Measurements from ENCODE around the gene NRN1L. TPM values are rescaled to one million over a fixed set of nuclear protein-coding genes. Genes with fewer than 3 reads are reported as not detected.

NRN1L gene
- total RNA-seq, 1 donor from 2014 or later = not detected

DNA sequence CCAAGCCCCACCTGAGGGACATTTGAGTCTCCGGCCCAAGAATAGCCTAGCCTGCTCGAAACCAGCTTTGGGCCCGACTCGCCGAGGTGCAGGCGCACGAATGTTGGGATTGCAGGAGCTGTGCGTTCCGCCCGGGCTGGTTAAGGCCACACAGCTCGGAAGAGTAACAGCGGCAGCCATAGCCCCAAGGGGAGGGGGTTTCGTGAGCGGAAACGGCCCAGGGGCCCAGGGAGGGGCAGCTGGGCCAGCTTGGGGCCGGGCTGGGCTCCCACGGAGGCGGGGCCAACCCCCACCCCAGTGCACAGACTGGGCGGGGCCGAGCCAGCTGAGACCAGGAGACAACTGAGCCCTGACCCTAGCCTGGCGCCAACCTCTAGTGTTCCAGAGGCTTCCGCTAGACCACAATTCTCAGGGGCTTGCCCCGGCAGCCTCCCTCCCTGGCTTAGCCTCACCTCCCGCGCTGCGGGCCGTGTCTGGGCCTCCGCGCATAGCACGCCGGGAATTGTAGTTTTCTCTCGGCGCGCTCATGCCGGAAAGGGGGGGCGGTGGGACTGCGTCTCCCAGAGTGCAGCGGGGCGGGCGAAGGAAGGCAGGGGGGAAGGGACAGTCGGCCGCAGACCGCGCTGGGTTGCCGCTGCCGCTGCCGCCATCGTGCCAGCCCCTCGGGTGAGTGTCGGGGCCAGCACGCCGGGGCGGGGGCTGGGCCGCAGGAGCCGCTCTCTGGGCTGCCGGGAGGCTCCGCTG lies 38.2 kb upstream of the NRN1L start, which contains the start of gene NUTF2:
NUTF2 (plus strand) TSS at position 614 of the 744 bp plus-strand sequence. CDS start 18,198 bp downstream, outside the sequence.
- intact Hi-C loops (cut with DNase I) = no loop called here
- Histone ChIP-seq H3K4me3 (peak within 1 kb of the TSS; percentile 79 to 98), H3K27me3 (no peaks in the 10 kb centered on the region), H3K36me3 (no peaks in the 10 kb centered on the region), H3K27ac (peak within 1 kb of the TSS; percentile 100), H3K4me1 (peaks cover 64% of the 10 kb centered on the region), H3K9me3 (no peaks in the 10 kb centered on the region)
- peak in 1 of 2 donors; percentile 95 for DNase-seq (ENCODE audit: extremely low spot score in 2 of 2)
- peak in 1 of 2 donors; percentile 55 for TF ChIP-seq POLR2A (IDR thresholded peaks at IDR 0.05)
- peak in 1 of 3 experiments; percentile 9 for TF ChIP-seq CTCF (IDR thresholded peaks at IDR 0.05)
- peak; percentile 90 to 91 for TF ChIP-seq POLR2AphosphoS5 (IDR thresholded peaks at IDR 0.05; ENCODE audit: insufficient read depth in 1 of 2, low read depth in 1 of 2)

DNA sequence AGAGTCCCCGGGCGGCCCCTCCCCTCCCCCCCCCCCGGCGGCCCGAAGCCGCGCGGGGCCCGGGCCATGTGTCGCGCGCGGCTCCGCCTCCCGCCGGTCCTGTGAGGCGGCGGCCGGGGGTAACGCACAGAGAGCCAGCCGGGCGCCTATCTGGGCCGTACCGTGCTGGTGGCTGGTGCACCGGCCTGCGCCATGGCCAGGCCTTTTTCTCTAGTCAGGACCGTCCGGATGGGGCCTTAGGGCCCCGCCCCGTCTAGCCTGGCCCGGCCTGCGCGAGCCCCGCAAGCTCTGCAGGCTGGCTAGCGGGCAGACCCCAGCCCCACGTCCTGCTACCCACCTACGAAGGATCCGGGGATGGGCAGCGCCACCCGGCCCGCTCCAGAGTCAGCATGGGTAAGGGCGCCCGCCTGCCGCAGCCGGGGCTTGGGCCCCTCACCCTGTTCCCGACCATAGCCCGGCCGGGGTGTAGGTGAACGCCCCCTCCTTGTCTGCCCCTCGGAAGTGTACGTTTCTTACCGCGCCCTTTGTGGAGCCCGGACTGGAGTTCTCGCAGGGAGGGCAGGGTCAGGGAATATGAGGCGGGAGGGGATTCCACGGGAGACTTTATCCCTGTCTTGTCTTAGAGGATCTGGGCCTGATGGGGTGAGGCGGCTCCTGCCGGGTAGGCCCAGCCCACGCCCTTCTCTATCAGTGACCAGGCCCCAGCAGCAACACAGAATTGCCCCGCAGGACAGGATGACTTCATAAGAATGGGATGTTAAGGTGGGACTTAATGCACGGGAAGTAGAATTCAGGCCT lies 37.4 kb upstream of the NRN1L start, which contains the start of gene CENPT:
CENPT (minus strand) TSS at position 630 of the 798 bp plus-strand sequence. CDS start 13,834 bp downstream, outside the sequence.
- Histone ChIP-seq H3K27me3 (no peaks in the 10 kb centered on the region), H3K4me1 (peaks cover 62% of the 10 kb centered on the region), H3K9me3 (no peaks in the 10 kb centered on the region), H3K27ac (peak within 1 kb of the TSS; percentile 100), H3K4me3 (peak within 1 kb of the TSS; percentile 79 to 98), H3K36me3 (no peaks in the 10 kb centered on the region)
- intact Hi-C loops (cut with DNase I) = no loop called here
- TF ChIP-seq POLR2AphosphoS5 (IDR thresholded peaks at IDR 0.05; ENCODE audit: insufficient read depth in 1 of 2, low read depth in 1 of 2) = no peak
- no peak for TF ChIP-seq POLR2A (IDR thresholded peaks at IDR 0.05)
- TF ChIP-seq CTCF (IDR thresholded peaks at IDR 0.05) = no peak
- DNase-seq (ENCODE audit: extremely low spot score in 2 of 2) = peak in 1 of 2 donors; percentile 84

- H3K36me3 ChIP-seq = no peaks in the 10 kb centered on the region
- no peaks in the 10 kb centered on the region for H3K9me3 ChIP-seq
- H3K4me3 ChIP-seq = peak overlapping the region; percentile 79 to 98
- DNase-seq (ENCODE audit: extremely low spot score in 2 of 2) = peak in 1 of 2 donors; percentile 54
- H3K4me1 ChIP-seq = peaks cover 57% of the 10 kb centered on the region
- H3K27me3 ChIP-seq = no peaks in the 10 kb centered on the region
- intact Hi-C loops (cut with DNase I) = no loop called here
- TF ChIP-seq CTCF (IDR thresholded peaks at IDR 0.05) (no peak), POLR2A (IDR thresholded peaks at IDR 0.05) (no peak), POLR2AphosphoS5 (IDR thresholded peaks at IDR 0.05; ENCODE audit: insufficient read depth in 1 of 2, low read depth in 1 of 2) (no peak)
- H3K27ac ChIP-seq = peak overlapping the region; percentile 100
Observed at GRCh38 chr16:67848118-67848517, 36.6 kb upstream of the NRN1L start.

DNA sequence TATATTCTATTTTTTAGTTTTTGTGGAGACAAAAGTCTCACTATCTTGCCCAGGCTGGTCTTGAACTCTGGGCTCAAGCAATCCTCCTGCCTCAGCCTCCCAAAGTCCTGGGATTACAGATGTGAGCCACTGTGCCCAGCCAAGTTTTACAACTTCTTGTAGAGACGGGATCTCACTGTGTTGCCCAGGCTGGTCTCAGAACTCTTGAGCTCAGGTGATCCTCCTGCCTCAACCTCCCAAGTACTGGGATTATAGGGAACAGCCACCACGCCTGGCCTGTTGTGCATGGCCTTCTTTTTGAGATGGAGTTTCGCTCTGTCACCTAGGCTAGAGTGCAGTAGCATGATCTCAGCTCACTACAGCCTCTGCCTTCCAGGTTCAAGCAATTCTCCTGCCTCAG lies 31.0 kb upstream of the NRN1L start:
- Histone ChIP-seq H3K27me3 (no peaks in the 10 kb centered on the region), H3K4me3 (no peak overlapping the region), H3K4me1 (peaks cover 54% of the 10 kb centered on the region), H3K27ac (no peak overlapping the region), H3K36me3 (no peaks in the 10 kb centered on the region), H3K9me3 (no peaks in the 10 kb centered on the region)
- no peak for TF ChIP-seq POLR2A (IDR thresholded peaks at IDR 0.05)
- TF ChIP-seq CTCF (IDR thresholded peaks at IDR 0.05) = no peak
- TF ChIP-seq POLR2AphosphoS5 (IDR thresholded peaks at IDR 0.05; ENCODE audit: insufficient read depth in 1 of 2, low read depth in 1 of 2) = no peak
- DNase-seq (ENCODE audit: extremely low spot score in 2 of 2) = no peak
- intact Hi-C loops (cut with DNase I) = no loop called here
